ENCODE measurements around the gene WDR93. TPM values are rescaled to one million over a fixed set of nuclear protein-coding genes. Genes with fewer than 3 reads are reported as not detected.

The WDR93 gene
- total RNA-seq, 1 donor from 2014 or later, result not detected

DNA sequence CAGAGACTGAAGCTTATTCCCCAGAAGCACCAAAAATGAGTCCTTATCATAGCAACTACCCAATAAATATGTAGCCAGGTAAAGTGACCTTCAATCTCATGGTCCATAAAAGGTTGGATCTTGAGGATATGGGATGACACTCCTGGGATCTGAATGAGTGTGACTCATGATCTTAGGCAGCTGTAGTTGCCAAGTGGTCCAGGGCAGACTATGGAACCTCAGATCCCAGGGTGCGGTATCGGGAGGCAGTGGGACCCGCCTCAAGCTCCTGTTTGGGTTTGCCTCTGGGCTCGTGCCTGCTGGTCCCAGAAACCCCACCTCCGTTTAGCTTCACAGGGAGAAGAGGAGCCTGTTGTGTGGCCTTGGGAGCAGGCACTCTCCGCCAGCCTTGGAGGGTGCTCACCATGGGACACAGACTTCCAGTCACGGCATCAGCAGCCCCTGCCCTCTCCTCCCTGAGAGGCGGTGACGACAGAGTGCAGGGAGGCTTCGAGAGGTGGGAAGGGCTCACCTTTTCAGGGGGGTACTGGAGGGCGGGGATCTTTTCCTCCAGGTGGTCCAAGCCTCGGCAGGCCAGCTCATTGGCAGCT, 19.5 kb upstream of the WDR93 start:
- no peaks in the 10 kb centered on the region for H3K27me3 ChIP-seq
- no peak overlapping the region for H3K27ac ChIP-seq
- no peaks in the 10 kb centered on the region for H3K36me3 ChIP-seq
- TF ChIP-seq POLR2A (IDR thresholded peaks at IDR 0.05), result no peak
- TF ChIP-seq, protein P1, sequence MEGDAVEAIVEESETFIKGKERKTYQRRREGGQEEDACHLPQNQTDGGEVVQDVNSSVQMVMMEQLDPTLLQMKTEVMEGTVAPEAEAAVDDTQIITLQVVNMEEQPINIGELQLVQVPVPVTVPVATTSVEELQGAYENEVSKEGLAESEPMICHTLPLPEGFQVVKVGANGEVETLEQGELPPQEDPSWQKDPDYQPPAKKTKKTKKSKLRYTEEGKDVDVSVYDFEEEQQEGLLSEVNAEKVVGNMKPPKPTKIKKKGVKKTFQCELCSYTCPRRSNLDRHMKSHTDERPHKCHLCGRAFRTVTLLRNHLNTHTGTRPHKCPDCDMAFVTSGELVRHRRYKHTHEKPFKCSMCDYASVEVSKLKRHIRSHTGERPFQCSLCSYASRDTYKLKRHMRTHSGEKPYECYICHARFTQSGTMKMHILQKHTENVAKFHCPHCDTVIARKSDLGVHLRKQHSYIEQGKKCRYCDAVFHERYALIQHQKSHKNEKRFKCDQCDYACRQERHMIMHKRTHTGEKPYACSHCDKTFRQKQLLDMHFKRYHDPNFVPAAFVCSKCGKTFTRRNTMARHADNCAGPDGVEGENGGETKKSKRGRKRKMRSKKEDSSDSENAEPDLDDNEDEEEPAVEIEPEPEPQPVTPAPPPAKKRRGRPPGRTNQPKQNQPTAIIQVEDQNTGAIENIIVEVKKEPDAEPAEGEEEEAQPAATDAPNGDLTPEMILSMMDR (IDR thresholded peaks at IDR 0.05), result no peak
- TF ChIP-seq POLR2AphosphoS5 (IDR thresholded peaks at IDR 0.05; ENCODE audit: insufficient read depth in 1 of 2, low read depth in 1 of 2), result no peak
- no peaks in the 10 kb centered on the region for H3K9me3 ChIP-seq
- DNase-seq (ENCODE audit: extremely low spot score in 2 of 2), result no peak
- intact Hi-C loops (cut with DNase I), result no loop called here
- peaks cover 8% of the 10 kb centered on the region for H3K4me1 ChIP-seq
- no peak overlapping the region for H3K4me3 ChIP-seq

DNA sequence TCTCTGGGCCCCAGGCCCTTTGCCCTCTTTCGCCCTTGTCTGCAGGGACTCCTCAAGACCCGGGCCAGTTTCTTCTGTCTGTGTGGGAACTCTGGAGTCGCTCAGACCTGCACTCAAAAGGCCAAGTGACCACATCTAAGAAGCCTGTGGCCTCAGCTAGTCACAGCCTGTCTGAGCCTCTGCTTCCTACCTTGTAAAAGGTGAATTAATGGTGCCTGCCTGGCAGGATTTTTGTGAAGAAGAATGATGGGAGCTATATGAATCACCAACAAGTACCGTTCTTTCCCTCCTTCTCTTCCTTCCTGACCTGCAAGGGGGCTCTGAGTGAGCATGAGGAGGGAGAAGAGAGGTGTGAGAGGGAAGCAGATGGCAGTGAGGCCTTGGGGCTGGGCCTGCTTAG, 18.9 kb upstream of the WDR93 start:
- H3K27me3 ChIP-seq, result no peaks in the 10 kb centered on the region
- H3K9me3 ChIP-seq, result no peaks in the 10 kb centered on the region
- H3K27ac ChIP-seq, result no peak overlapping the region
- H3K36me3 ChIP-seq, result no peaks in the 10 kb centered on the region
- peaks cover 8% of the 10 kb centered on the region for H3K4me1 ChIP-seq
- TF ChIP-seq, protein P1 (IDR thresholded peaks at IDR 0.05), result no peak
- TF ChIP-seq POLR2A (IDR thresholded peaks at IDR 0.05) (no peak), POLR2AphosphoS5 (IDR thresholded peaks at IDR 0.05; ENCODE audit: insufficient read depth in 1 of 2, low read depth in 1 of 2) (no peak)
- intact Hi-C loops (cut with DNase I), result no loop called here
- no peak overlapping the region for H3K4me3 ChIP-seq
- no peak for DNase-seq (ENCODE audit: extremely low spot score in 2 of 2)

DNA sequence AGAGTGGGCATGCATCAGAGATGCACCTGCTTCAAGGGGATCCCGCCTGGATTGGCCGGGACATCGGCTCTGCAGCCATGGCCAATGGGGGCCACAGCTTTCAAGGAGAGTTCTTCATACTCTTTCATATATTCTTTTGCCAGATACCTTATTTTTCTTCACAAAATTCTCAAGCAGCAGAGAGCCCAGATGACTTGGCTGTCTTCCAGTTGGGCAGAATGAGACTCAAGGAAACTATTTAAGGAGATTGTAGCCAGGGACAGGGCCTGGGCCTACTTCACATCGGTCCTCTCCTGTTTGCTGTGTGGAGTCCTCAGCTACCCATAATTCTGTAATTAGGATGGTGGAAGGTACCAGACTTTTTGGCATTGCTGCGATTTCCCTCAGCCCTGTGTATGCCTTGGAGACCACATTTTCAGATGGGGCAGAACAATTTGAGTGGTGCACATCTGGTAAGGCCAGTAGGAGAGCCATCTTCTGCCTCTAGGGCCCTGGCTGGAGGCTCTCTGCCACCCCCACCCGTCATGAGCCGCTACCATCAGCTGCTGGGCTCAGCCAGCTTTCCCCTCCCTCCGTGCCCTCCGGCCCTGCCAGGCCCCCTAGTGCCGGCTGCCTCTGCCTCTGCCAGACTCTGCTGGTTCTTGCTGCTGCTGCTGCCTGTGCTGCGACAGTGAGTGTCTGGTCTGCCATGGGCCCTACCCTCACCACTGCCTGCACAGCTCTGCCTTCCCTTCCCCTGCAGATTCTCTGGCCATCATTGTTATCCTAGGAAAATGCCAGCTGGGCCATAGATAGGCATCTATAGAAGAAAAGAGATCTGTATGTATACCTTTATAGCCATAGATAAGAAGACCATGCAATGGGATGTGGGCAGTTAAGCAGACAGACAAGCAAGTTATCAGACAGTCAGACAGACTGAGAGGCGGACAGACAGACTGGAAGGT, 18.1 kb upstream of the WDR93 start:
- DNase-seq (ENCODE audit: extremely low spot score in 2 of 2), result no peak
- no peak for TF ChIP-seq POLR2AphosphoS5 (IDR thresholded peaks at IDR 0.05; ENCODE audit: insufficient read depth in 1 of 2, low read depth in 1 of 2)
- Histone ChIP-seq H3K9me3 (no peaks in the 10 kb centered on the region), H3K4me3 (no peak overlapping the region), H3K36me3 (no peaks in the 10 kb centered on the region), H3K27ac (no peak overlapping the region), H3K27me3 (no peaks in the 10 kb centered on the region), H3K4me1 (peaks cover 8% of the 10 kb centered on the region)
- intact Hi-C loops (cut with DNase I), result no loop called here

DNA sequence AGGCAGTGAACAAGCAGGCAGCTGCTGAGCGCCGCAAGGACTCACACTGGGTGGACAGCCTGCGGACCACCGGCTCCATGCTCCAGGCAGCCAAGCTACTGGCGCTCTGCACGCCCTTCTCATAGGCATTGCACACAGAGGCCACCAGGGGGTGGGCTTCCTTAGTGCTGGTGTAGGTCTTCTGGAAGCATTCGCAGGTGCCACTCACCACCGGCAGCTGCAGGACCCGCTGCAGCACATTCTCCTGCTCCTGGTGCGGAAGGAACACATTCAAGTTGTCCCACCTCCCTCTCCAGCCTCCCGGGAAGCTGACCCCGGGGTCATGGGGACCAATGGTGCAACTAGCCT, 17.5 kb upstream of the WDR93 start:
- Histone ChIP-seq H3K4me1 (peaks cover 8% of the 10 kb centered on the region), H3K27ac (no peak overlapping the region), H3K36me3 (no peaks in the 10 kb centered on the region), H3K27me3 (no peaks in the 10 kb centered on the region), H3K4me3 (no peak overlapping the region), H3K9me3 (no peaks in the 10 kb centered on the region)
- intact Hi-C loops (cut with DNase I), result no loop called here
- TF ChIP-seq POLR2A (IDR thresholded peaks at IDR 0.05) (no peak), POLR2AphosphoS5 (IDR thresholded peaks at IDR 0.05; ENCODE audit: insufficient read depth in 1 of 2, low read depth in 1 of 2) (no peak)
- TF ChIP-seq, protein P1 (IDR thresholded peaks at IDR 0.05), result no peak
- no peak for DNase-seq (ENCODE audit: extremely low spot score in 2 of 2)

DNA sequence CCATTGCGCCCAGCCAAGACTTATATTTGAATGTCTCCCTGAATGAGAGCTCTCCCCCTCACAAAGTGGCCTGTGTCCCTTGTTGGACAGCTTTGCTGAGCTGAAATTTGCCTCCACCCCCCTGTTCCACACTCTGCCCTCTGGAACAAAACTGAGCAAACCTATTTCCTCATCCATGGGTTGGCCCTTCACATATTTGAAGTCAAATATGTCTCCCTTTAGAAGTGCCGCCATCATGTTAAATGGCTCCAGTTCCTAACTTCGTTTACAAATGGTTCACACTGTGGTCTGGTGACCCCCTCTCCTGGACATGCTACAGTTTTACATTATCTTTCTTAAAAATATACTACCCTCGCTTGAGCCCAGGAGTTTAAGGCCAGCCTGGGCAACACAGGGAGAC, 16.1 kb upstream of the WDR93 start:
- Histone ChIP-seq H3K36me3 (no peaks in the 10 kb centered on the region), H3K27me3 (no peaks in the 10 kb centered on the region), H3K4me3 (no peak overlapping the region), H3K9me3 (no peaks in the 10 kb centered on the region), H3K27ac (no peak overlapping the region), H3K4me1 (peaks cover 8% of the 10 kb centered on the region)
- intact Hi-C loops (cut with DNase I), result no loop called here
- DNase-seq (ENCODE audit: extremely low spot score in 2 of 2), result no peak
- TF ChIP-seq POLR2A (IDR thresholded peaks at IDR 0.05) (no peak), POLR2AphosphoS5 (IDR thresholded peaks at IDR 0.05; ENCODE audit: insufficient read depth in 1 of 2, low read depth in 1 of 2) (no peak)
- TF ChIP-seq, protein P1 (IDR thresholded peaks at IDR 0.05), result no peak

All from vagina (tissue), 2 donors.